Activated CD4-positive, CD25-positive, alpha-beta regulatory T cell treated with anti-CD3 and anti-CD28 coated beads, Interleukin-2, amount 50 U/mL, for 24 hours (primary cell): ENCODE results near the gene CEP95.
"Not testable (repeated sequence)": the region's sequence is repeated elsewhere in the genome, so short reads cannot be mapped to it uniquely, and the experiment has no call there.

ENCODE experiments used
- ATAC-seq, 2 donors: fragments of 150-1000 bp; cut with Tn5 transposase; one replicate each; pipeline ENCODE4 v1.10.0; 2021; ENCODE audit warnings: mild to moderate bottlenecking in 1 of 2, moderate library complexity in 1 of 2

Gene CEP95

DNA sequence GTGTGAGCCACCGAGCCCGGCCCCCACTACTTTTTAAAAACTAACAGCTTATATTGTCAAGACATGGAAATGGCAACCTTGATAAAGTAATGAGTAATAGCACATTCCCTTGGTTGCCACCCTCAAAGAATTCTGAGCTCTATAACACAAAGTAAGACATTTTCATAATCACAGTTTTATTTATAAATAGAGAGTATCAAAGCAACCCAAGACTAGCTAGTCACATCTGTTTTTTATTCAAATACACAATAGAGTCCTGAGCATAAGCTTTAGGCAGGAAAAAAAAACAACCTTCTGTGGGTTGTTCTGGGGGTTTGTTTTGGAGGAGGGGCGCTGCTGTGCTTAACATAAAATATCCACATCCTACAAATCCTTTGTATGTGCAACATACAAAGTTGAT is 68.7 kb downstream of the CEP95 start:
- no peak for ATAC-seq

DNA sequence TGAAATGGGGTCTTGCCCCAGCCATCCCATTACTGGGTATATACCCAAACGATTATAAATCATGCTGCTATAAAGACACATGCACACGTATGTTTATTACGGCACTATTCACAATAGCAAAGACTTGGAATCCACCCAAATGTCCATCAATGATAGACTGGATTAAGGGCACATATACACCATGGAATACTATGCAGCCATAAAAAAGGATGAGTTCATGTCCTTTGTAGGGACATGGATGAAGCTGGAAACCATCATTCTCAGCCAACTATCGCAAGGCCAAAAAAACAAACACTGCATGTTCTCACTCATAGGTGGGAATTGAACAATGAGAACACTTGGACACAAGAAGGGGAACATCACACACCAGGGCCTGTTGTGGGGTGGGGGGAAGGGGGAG is 70.2 kb downstream of the CEP95 start:
- not testable (repeated sequence) for ATAC-seq

DNA sequence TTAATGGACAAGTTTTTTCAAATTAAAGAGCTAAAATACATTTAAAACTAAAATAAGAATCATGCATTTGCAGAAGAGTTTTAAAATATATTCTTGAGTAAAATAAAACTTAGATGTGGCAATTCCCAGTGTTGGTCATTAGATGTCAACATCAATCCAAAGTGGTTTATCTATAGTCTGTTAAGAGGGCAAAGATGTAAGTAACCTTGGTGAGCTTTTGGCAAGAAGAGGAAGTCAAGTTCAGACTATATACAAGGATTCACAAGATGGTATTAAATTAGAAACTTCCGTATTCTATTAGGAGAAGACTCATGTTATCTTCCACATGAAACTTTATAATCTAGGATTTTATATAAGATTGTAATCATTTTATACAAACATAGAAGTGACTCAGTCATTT is 73.1 kb downstream of the CEP95 start:
- no peak for ATAC-seq

DNA sequence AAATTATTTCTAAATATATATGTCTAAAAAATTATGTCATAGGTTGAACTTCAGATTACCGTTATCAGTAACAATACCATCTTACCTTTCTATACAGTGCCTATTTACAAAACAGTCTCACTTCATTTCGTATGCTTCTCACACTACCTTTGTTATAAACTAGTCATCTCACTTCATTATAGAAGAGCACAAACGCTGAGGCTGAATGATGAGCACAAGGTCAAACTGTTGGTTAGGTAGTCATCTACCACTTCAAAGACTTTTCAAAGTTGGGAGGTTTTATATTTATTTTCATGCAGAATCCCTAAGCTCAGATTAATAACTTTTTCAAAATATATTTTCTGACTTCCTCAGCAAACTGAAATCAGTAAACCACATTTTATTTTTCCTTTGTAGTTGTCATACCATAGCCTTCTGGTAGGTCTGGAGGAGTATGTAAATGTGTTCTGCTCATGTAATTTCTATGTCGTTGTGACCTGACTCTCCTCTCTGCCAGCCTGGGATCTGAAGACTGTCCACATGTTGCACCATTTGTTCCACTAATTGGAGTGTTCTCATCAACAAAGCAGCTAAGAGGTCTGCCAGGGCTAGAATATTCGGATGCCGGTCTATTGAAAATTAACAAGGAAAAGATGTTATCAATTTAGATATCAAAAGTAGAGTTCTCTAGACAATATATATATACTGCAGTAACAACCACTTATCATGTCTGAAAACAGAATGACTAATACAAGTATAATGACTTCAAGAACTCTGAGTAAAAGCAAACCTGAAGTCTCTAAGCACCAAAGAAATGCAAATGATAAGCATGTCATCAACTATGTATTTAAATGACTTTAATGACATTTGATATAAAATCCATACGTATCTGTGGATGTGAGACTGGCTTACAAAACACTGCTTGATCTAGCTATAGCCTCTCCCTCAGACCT is 73.9 kb downstream of the CEP95 start:
- ATAC-seq = peak; percentile 88

DNA sequence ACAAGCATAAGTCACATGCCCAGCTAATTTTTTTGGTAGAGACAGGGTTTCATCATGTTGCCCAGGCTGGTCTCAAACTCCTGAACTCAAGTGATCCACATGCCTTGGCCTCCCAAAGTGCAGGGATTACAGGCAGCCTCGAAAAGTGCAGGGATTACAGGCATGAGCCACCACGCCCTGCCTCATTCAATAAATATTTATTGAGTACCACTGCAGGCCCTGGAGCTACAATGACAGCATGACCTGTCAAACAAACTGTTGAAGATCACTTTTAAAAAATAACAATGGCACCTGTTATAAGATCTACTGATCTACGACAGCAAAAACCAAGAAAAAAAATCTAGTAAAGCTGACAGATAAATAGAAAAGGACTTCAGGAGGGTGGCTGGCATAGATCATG is 76.3 kb downstream of the CEP95 start:
- no peak for ATAC-seq

GRCh38 chr17:64585146-64585545 is 78.4 kb downstream of the CEP95 start:
- no peak for ATAC-seq
